Measurements from ENCODE around the gene BAZ2B. TPM values are rescaled to one million over a fixed set of nuclear protein-coding genes. Genes with fewer than 3 reads are reported as not detected.
"Not testable (repeated sequence)": the region's sequence is repeated elsewhere in the genome, so short reads cannot be mapped to it uniquely, and the experiment has no call there.

Gene BAZ2B
- total RNA-seq, 1 donor from 2014 or later, result 35.3 TPM

- ATAC-seq, result no peak
- intact Hi-C loops (cut with DNase I), result no loop called here
- no peak for DNase-seq (ENCODE audit: missing footprints)
Measured at GRCh38 chr2:159449504-159450124, 166.7 kb downstream of the BAZ2B start.

- intact Hi-C loops (cut with DNase I), result no loop called here
- no peak for DNase-seq (ENCODE audit: missing footprints)
- no peak for ATAC-seq
Measured at GRCh38 chr2:159446817-159447216, 169.5 kb downstream of the BAZ2B start.

GRCh38 chr2:159446201-159446600 is 170.1 kb downstream of the BAZ2B start:
- ATAC-seq (no peak), DNase-seq (ENCODE audit: missing footprints) (no peak)
- intact Hi-C loops (cut with DNase I), result no loop called here

- ATAC-seq, result no peak
- intact Hi-C loops (cut with DNase I), result no loop called here
- DNase-seq (ENCODE audit: missing footprints), result no peak
Measured at GRCh38 chr2:159445307-159445706, 171.0 kb downstream of the BAZ2B start.

- intact Hi-C loops (cut with DNase I), result no loop called here
- ATAC-seq (no peak), DNase-seq (ENCODE audit: missing footprints) (no peak)
Measured at GRCh38 chr2:159444754-159445153, 171.6 kb downstream of the BAZ2B start.

GRCh38 chr2:159442159-159442852 is 174.0 kb downstream of the BAZ2B start:
- DNase-seq (ENCODE audit: missing footprints) (no peak), ATAC-seq (peak; percentile 62)
- intact Hi-C loops (cut with DNase I), result no loop called here

GRCh38 chr2:159441182-159441581 is 175.2 kb downstream of the BAZ2B start:
- ATAC-seq (peak; percentile 56), DNase-seq (ENCODE audit: missing footprints) (no peak)
- intact Hi-C loops (cut with DNase I), result no loop called here

- ATAC-seq, result no peak
- no peak for DNase-seq (ENCODE audit: missing footprints)
- intact Hi-C loops (cut with DNase I), result no loop called here
Measured at GRCh38 chr2:159439421-159439820, 176.9 kb downstream of the BAZ2B start.

- ATAC-seq (no peak), DNase-seq (ENCODE audit: missing footprints) (no peak)
- intact Hi-C loops (cut with DNase I), result no loop called here
Measured at GRCh38 chr2:159438720-159439353, 177.5 kb downstream of the BAZ2B start.

- intact Hi-C loops (cut with DNase I), result no loop called here
- ATAC-seq, result no peak
- DNase-seq (ENCODE audit: missing footprints), result no peak
Measured at GRCh38 chr2:159438284-159438683, 178.1 kb downstream of the BAZ2B start.

- intact Hi-C loops (cut with DNase I), result no loop called here
- ATAC-seq (no peak), DNase-seq (ENCODE audit: missing footprints) (no peak)
Measured at GRCh38 chr2:159432610-159433009, 183.7 kb downstream of the BAZ2B start.

- no peak for ATAC-seq
- intact Hi-C loops (cut with DNase I), result no loop called here
- DNase-seq (ENCODE audit: missing footprints), result no peak
Measured at GRCh38 chr2:159427048-159427447, 189.3 kb downstream of the BAZ2B start.

GRCh38 chr2:159419403-159419802 is 196.9 kb downstream of the BAZ2B start:
- DNase-seq (ENCODE audit: missing footprints) (no peak), ATAC-seq (no peak)
- intact Hi-C loops (cut with DNase I), result no loop called here

GRCh38 chr2:159411460-159411859 is 204.9 kb downstream of the BAZ2B start:
- intact Hi-C loops (cut with DNase I), result no loop called here
- no peak for ATAC-seq
- DNase-seq (ENCODE audit: missing footprints), result no peak

- intact Hi-C loops (cut with DNase I), result no loop called here
Measured at GRCh38 chr2:159410276-159410675, 206.1 kb downstream of the BAZ2B start.

GRCh38 chr2:159409116-159409800 is 207.1 kb downstream of the BAZ2B start:
- intact Hi-C loops (cut with DNase I), result no loop called here
- DNase-seq (ENCODE audit: missing footprints) (no peak), ATAC-seq (no peak)

More at GRCh38 chr2:159410276-159410675, 206.1 kb downstream of the BAZ2B start:
- ATAC-seq (no peak), DNase-seq (ENCODE audit: missing footprints) (no peak)

GRCh38 chr2:159402790-159403189 is 213.6 kb downstream of the BAZ2B start:
- DNase-seq (ENCODE audit: missing footprints) (no peak), ATAC-seq (no peak)
- intact Hi-C loops (cut with DNase I), result no loop called here

- ATAC-seq; DNase-seq (ENCODE audit: missing footprints); intact Hi-C loops (cut with DNase I): not testable (repeated sequence)
Measured at GRCh38 chr2:159402160-159402559, 214.2 kb downstream of the BAZ2B start.

GRCh38 chr2:159399716-159400415 is 216.5 kb downstream of the BAZ2B start:
- intact Hi-C loops (cut with DNase I), result no loop called here
- DNase-seq (ENCODE audit: missing footprints) (no peak), ATAC-seq (no peak)
